H1 (cell line): Measurements from ENCODE around the gene METAP1D. TPM values are rescaled to one million over a fixed set of nuclear protein-coding genes. Genes with fewer than 3 reads are reported as not detected.

Experiments
- CTCF ChIA-PET: fragments of 300-600 bp; sonication (Branson Sonifier 250); formaldehyde crosslinking; loops from one replicate; lab custom pipeline; 2021; ENCODE audit not compliant: partially characterized antibody; lab: Charles Lee
- POLR2A ChIA-PET: fragments of 300-600 bp; sonication (Branson Sonifier 250); formaldehyde crosslinking; loops from one replicate; lab custom pipeline; 2021; ENCODE audit warnings: inconsistent platforms; ENCODE audit not compliant: partially characterized antibody; lab: Charles Lee
- DNase-seq, 2 experiments: peaks; one replicate each; pipeline versions ENCODE4 v3.0.0 to v3.0.0-alpha.2; 2010 to 2022; ENCODE audit warnings: low spot score in 2 of 2, low read depth in 1 of 2, mixed read lengths in 1 of 2
- FAIRE-seq: peaks from 2 replicates; lab custom pipeline; 2011; peaks lifted over from hg19 to GRCh38; lab: Jason Lieb, UNC
- H2AFZ ChIP-seq: 2 replicates; pipeline ENCODE4 v1.8.1; 2012; ENCODE audit warnings: low read length, inconsistent platforms
- H2AK5ac ChIP-seq: 2 replicates; pipeline ENCODE4 v1.6.1; 2013; ENCODE audit warnings: low read depth, low read length
- H2BK120ac ChIP-seq: replicated peaks from 2 replicates; pipeline ENCODE3; 2013; ENCODE audit warnings: low read depth, low read length, inconsistent platforms
- H2BK12ac ChIP-seq: 2 replicates; pipeline ENCODE4 v1.6.1; 2013; ENCODE audit warnings: low read depth, low read length
- H2BK15ac ChIP-seq: 2 replicates; pipeline ENCODE4 v1.6.1; 2013; ENCODE audit warnings: low read length
- H2BK20ac ChIP-seq: 2 replicates; pipeline ENCODE4 v1.6.1; 2013; ENCODE audit warnings: low read length
- H2BK5ac ChIP-seq: 2 replicates; pipeline ENCODE4 v1.6.1; 2013; ENCODE audit warnings: low read depth, low read length
- H3K14ac ChIP-seq: 2 replicates; pipeline ENCODE4 v1.6.1; 2013; ENCODE audit warnings: inconsistent platforms; ENCODE audit not compliant: insufficient read length
- H3K18ac ChIP-seq: 2 replicates; pipeline ENCODE4 v1.6.1; 2013; ENCODE audit warnings: low read length; ENCODE audit errors: extremely low read depth
- H3K23ac ChIP-seq: 2 replicates; pipeline ENCODE4 v1.6.1; 2013; ENCODE audit warnings: inconsistent platforms; ENCODE audit not compliant: insufficient read length
- H3K23me2 ChIP-seq: 2 replicates; pipeline ENCODE4 v1.6.1; 2013; ENCODE audit warnings: low read depth, low read length
- H3K27ac ChIP-seq: 2 replicates; pipeline ENCODE4 v1.6.1; 2011; ENCODE audit warnings: low read depth, low read length, inconsistent platforms
- H3K27me3 ChIP-seq, 4 experiments: replicated peaks in 1 of 4; 1 replicate in 1 of 4; 2 replicates in 3 of 4; pipeline versions ENCODE4 v1.6.1 to v1.8.1; 2011 to 2013; ENCODE audit warnings: low read length in 3 of 4, mild to moderate bottlenecking in 3 of 4, inconsistent platforms in 2 of 4, mixed read lengths in 2 of 4, moderate library complexity in 1 of 4; ENCODE audit not compliant: control insufficient read depth in 3 of 4, insufficient read depth in 3 of 4; ENCODE audit errors: extremely low read depth in 1 of 4
- H3K36me3 ChIP-seq, 4 experiments: 2 replicates each; pipeline versions ENCODE4 v1.6.1 to v1.8.1; 2011 to 2013; ENCODE audit warnings: mild to moderate bottlenecking in 4 of 4, low read length in 3 of 4, moderate library complexity in 2 of 4, control low read depth in 1 of 4, inconsistent platforms in 1 of 4; ENCODE audit not compliant: insufficient read depth in 4 of 4, control insufficient read depth in 2 of 4
- H3K4ac ChIP-seq: replicated peaks from 2 replicates; pipeline ENCODE3; 2013; ENCODE audit warnings: low read length, low read depth, mixed read lengths, inconsistent platforms; ENCODE audit not compliant: insufficient read length
- H3K4me1 ChIP-seq, 4 experiments: replicated peaks in 1 of 4; 1 replicate in 1 of 4; 2 replicates in 3 of 4; pipeline versions ENCODE4 v1.6.1 to v1.8.1; 2011 to 2013; ENCODE audit warnings: low read length in 3 of 4, inconsistent platforms in 2 of 4, mixed read lengths in 1 of 4; ENCODE audit not compliant: insufficient read depth in 4 of 4, control insufficient read depth in 3 of 4
- H3K4me2 ChIP-seq, 2 experiments: 2 replicates each; pipeline versions ENCODE4 v1.6.1 to v1.8.1; 2011 to 2013; ENCODE audit warnings: low read depth in 2 of 2, low read length in 2 of 2, control low read depth in 1 of 2, inconsistent platforms in 1 of 2, mild to moderate bottlenecking in 1 of 2; ENCODE audit not compliant: insufficient read depth in 1 of 2
- H3K4me3 ChIP-seq, 4 experiments: fragments of 200-600, 300-600 bp in 1 of 4; sonication (generic), shearing (Covaris generic), sonication (Bioruptor Twin) in 1 of 4; 2 replicates each; pipeline versions ENCODE4 v1.5.1 to v1.8.1; 2011 to 2016; ENCODE audit warnings: low read length in 4 of 4, low read depth in 3 of 4, control low read depth in 2 of 4, inconsistent platforms in 2 of 4, mild to moderate bottlenecking in 2 of 4, mixed read lengths in 1 of 4, moderate library complexity in 1 of 4; ENCODE audit not compliant: insufficient read depth in 2 of 4; ENCODE audit errors: extremely low read depth in 1 of 4
- H3K56ac ChIP-seq: replicated peaks from 2 replicates; pipeline ENCODE3; 2013; ENCODE audit warnings: low read depth, mild to moderate bottlenecking, mixed read lengths, low read length, inconsistent platforms; ENCODE audit not compliant: insufficient read length
- H3K79me1 ChIP-seq: 2 replicates; pipeline ENCODE4 v1.6.1; 2013; ENCODE audit warnings: low read depth, low read length, control low read depth
- H3K79me2 ChIP-seq, 2 experiments: 2 replicates each; pipeline versions ENCODE4 v1.6.1 to v1.8.1; 2012 to 2013; ENCODE audit warnings: low read length in 2 of 2, mild to moderate bottlenecking in 2 of 2, inconsistent platforms in 1 of 2; ENCODE audit not compliant: insufficient read depth in 2 of 2, control insufficient read depth in 1 of 2
- H3K9ac ChIP-seq, 4 experiments: replicated peaks in 1 of 4; 1 replicate in 1 of 4; 2 replicates in 3 of 4; pipeline versions ENCODE4 v1.6.1 to v1.8.1; 2011 to 2013; ENCODE audit warnings: low read depth in 3 of 4, low read length in 3 of 4, control low read depth in 2 of 4, mild to moderate bottlenecking in 2 of 4, moderate library complexity in 2 of 4, inconsistent platforms in 1 of 4; ENCODE audit errors: extremely low read depth in 1 of 4
- H3K9me3 ChIP-seq, 2 experiments: 2 replicates each; pipeline versions ENCODE4 v1.6.1 to v1.8.1; 2012 to 2013; ENCODE audit warnings: mild to moderate bottlenecking in 2 of 2, moderate library complexity in 2 of 2, control low read depth in 1 of 2, inconsistent platforms in 1 of 2, low read depth in 1 of 2, low read length in 1 of 2, mixed read lengths in 1 of 2; ENCODE audit not compliant: insufficient read depth in 2 of 2
- H4K20me1 ChIP-seq, 2 experiments: replicated peaks in 1 of 2; 2 replicates each; pipeline versions ENCODE3 to v1.8.1; 2011 to 2013; ENCODE audit warnings: inconsistent platforms in 2 of 2, low read length in 2 of 2, mild to moderate bottlenecking in 1 of 2; ENCODE audit not compliant: insufficient read depth in 2 of 2, control insufficient read depth in 1 of 2
- H4K5ac ChIP-seq: 2 replicates; pipeline ENCODE4 v1.6.1; 2013; ENCODE audit warnings: low read length, low read depth, mixed read lengths, inconsistent platforms; ENCODE audit not compliant: insufficient read length
- H4K8ac ChIP-seq: 2 replicates; pipeline ENCODE4 v1.8.0; 2013; ENCODE audit warnings: mild to moderate bottlenecking, moderate library complexity, low read length, inconsistent platforms; ENCODE audit not compliant: insufficient read depth; ENCODE audit errors: extremely low read depth
- H4K91ac ChIP-seq: replicated peaks from 2 replicates; pipeline ENCODE3; 2013; ENCODE audit warnings: low read length, mixed read lengths, inconsistent platforms; ENCODE audit not compliant: insufficient read length
- CHD1 ChIP-seq: IDR thresholded peaks from 2 replicates; pipeline ENCODE4 v1.6.1; 2012; ENCODE audit warnings: low read depth, low read length, improper control_type of control experiment
- CHD2 ChIP-seq: IDR thresholded peaks from 2 replicates; pipeline ENCODE4 v1.6.1; 2012; ENCODE audit warnings: low read length, improper control_type of control experiment
- CTCF ChIP-seq, 3 experiments: IDR thresholded peaks; 1 replicate in 2 of 3; 2 replicates in 1 of 3; pipeline versions ENCODE4 v1.5.1 to v1.6.1; 2011; ENCODE audit warnings: low read length in 3 of 3, mild to moderate bottlenecking in 3 of 3, inconsistent platforms in 2 of 3, low read depth in 1 of 3, moderate library complexity in 1 of 3; ENCODE audit not compliant: insufficient read depth in 1 of 3; ENCODE audit errors: control extremely low read depth in 1 of 3
- JUN ChIP-seq: IDR thresholded peaks from 2 replicates; pipeline ENCODE4 v1.6.1; 2011; ENCODE audit warnings: low read depth, mild to moderate bottlenecking, improper control_type of control experiment, low read length
- NANOG ChIP-seq: IDR thresholded peaks from 2 replicates; pipeline ENCODE4 v1.6.1; 2011; ENCODE audit warnings: low read length, low read depth, mild to moderate bottlenecking, inconsistent platforms; ENCODE audit not compliant: insufficient read depth, poor library complexity, severe bottlenecking
- PHF8 ChIP-seq: fragments of 200-600 bp; sonication (generic); conservative IDR thresholded peaks from 2 replicates; pipeline ENCODE4 v1.7.1; 2012; ENCODE audit warnings: low read depth, mild to moderate bottlenecking, inconsistent platforms, low read length, moderate library complexity
- RXRA ChIP-seq: IDR thresholded peaks from 2 replicates; pipeline ENCODE4 v1.6.1; 2011; ENCODE audit warnings: low read depth, mild to moderate bottlenecking, low read length, moderate library complexity; ENCODE audit not compliant: insufficient read depth
- SIX5 ChIP-seq: IDR thresholded peaks from 2 replicates; pipeline ENCODE4 v1.6.1; 2011; ENCODE audit warnings: mild to moderate bottlenecking, low read depth, low read length
- SP4 ChIP-seq: IDR thresholded peaks from 2 replicates; pipeline ENCODE4 v1.6.1; 2012; ENCODE audit warnings: low read length, inconsistent platforms
- SUZ12 ChIP-seq: fragments of 200-600 bp; sonication (generic); IDR thresholded peaks from 2 replicates; pipeline ENCODE4 v1.6.1; 2012; ENCODE audit warnings: mild to moderate bottlenecking, inconsistent platforms, low read length, moderate library complexity, mixed read lengths
- TAF1 ChIP-seq: IDR thresholded peaks from 2 replicates; pipeline ENCODE4 v1.6.1; 2011; ENCODE audit warnings: mild to moderate bottlenecking, low read depth, low read length
- TEAD4 ChIP-seq: IDR thresholded peaks from 2 replicates; pipeline ENCODE4 v1.6.1; 2012; ENCODE audit warnings: low read depth, low read length, inconsistent platforms, mixed read lengths
- WGBS, 2 experiments: shearing (Covaris generic) in 1 of 2; methylation state at CpG; one replicate each; pipeline versions ENCODE4 v1.1.6 to v1.1.7; 2013 to 2015; ENCODE audit warnings: low lambda C conversion rate in 2 of 2, mixed read lengths in 2 of 2, inconsistent platforms in 1 of 2, low coverage in 1 of 2, missing lambda C conversion rate in 1 of 2; ENCODE audit not compliant: insufficient replicate concordance in 2 of 2, insufficient coverage in 1 of 2, insufficient read length in 1 of 2; ENCODE audit errors: extremely low coverage in 1 of 2, missing lambda C conversion rate in 1 of 2; 5-methylcytosine and 5-hydroxymethylcytosine counted together
- polyA plus RNA-seq, 7 experiments: library from polyadenylated mRNA; depleted of rRNA in 3 of 7; stranded (reverse) in 5 of 7; unstranded in 2 of 7; fragments of >200 nt in 5 of 7; fragments of 200-250 nt in 2 of 7; gene quantifications; 1 replicate in 5 of 7; 2 replicates in 1 of 7; 4 replicates in 1 of 7; pipeline versions ENCODE4 v1.2.1 to v1.2.3, GENCODE V29; 2011 to 2013; ENCODE audit warnings: missing spikeins in 2 of 7, mixed read lengths in 2 of 7
- total RNA-seq: library from RNA; stranded (reverse); fragmentation: NEBNext Ultra II Directional; extraction: Animal tissue kit (Norgen Biotek cat#: 25700); gene quantifications from 2 replicates; pipeline ENCODE4 v1.2.1, GENCODE V29; 2021

The METAP1D gene
- total and polyA plus RNA-seq, 2 of the 8 experiments (the other 6 are each of a cell fraction or from before 2014, with no cell fraction given) = 3.9 to 6.2 TPM

GRCh38 chr2:172079416-172079815 is 79.7 kb downstream of the METAP1D start:
- Histone ChIP-seq H3K9ac (no peak overlapping the region), H3K79me2 (no peaks in the 10 kb centered on the region), H2BK15ac (no peak overlapping the region), H2BK12ac (no peak overlapping the region), H3K18ac (no peak overlapping the region), H3K4me2 (no peak overlapping the region; a peak in 1 of 4 replicates), H3K4me1 (peaks cover 2 to 25% (median 13%) of the 10 kb centered on the region in 4 experiments), H3K9me3 (no peaks in the 10 kb centered on the region), H3K23me2 (peaks cover under 1% of the 10 kb centered on the region; the same call in 1 of the 2 replicates), H4K5ac (no peak overlapping the region), H3K56ac (no peak overlapping the region), H2BK5ac (no peak overlapping the region), H3K36me3 (no peaks in the 10 kb centered on the region), H3K4ac (no peak overlapping the region), H4K20me1 (peaks cover 16 to 32% of the 10 kb centered on the region in 2 experiments), H4K8ac (no peak overlapping the region), H3K4me3 (no peak overlapping the region), H3K79me1 (no peaks in the 10 kb centered on the region), H3K27ac (no peak overlapping the region), H3K23ac (no peak overlapping the region), H4K91ac (no peak overlapping the region), H2AK5ac (no peak overlapping the region), H3K27me3 (peaks cover 60 to 68% (median 64%) of the 10 kb centered on the region in 4 experiments), H2AFZ (no peak overlapping the region), H3K14ac (no peak overlapping the region), H2BK20ac (no peak overlapping the region), H2BK120ac (no peak overlapping the region)
- ChIA-PET POLR2A (interaction anchor here (0.6 to 0.9 kb wide), 2 partner anchors 67 to 573 kb away, joined by 3 read pairs; no protein-coding TSS in a partner anchor), CTCF (interaction anchor here (0.8 to 1.2 kb wide), 4 partner anchors 14 to 483 kb away, joined by 3 read pairs; no protein-coding TSS in a partner anchor)
- DNase-seq = no peak
- FAIRE-seq = no peak
- 81 to 100% methylated on average over 1 to 5 of the region's 5 CpGs for WGBS, 2 experiments
- TF ChIP-seq TAF1 (no peak), RXRA (no peak), JUN (no peak), CTCF (IDR thresholded peaks at IDR 0.05; ENCODE audit: control extremely low read depth in 1 of 3, insufficient read depth in 1 of 3, low read depth in 1 of 3, low read length in 3 of 3) (no peak), TEAD4 (no peak), NANOG (no peak), PHF8 (no peak), SP4 (no peak), SIX5 (no peak), CHD2 (no peak), SUZ12 (no peak), CHD1 (no peak)
